22Rv1 (cell line): ENCODE results near the gene DYNLT4.

Experiments
- ZFX ChIP-seq: fragments of 450-650 bp; IDR thresholded peaks from 2 replicates; pipeline ENCODE4 v1.6.1; 2017; ENCODE audit warnings: antibody characterized with exemption, borderline replicate concordance
- TF ChIP-seq, protein P1 (sequence below): fragments of 450-650 bp; IDR thresholded peaks from 2 replicates; pipeline ENCODE4 v1.5.1; 2017; ENCODE audit warnings: mild to moderate bottlenecking

DNA sequence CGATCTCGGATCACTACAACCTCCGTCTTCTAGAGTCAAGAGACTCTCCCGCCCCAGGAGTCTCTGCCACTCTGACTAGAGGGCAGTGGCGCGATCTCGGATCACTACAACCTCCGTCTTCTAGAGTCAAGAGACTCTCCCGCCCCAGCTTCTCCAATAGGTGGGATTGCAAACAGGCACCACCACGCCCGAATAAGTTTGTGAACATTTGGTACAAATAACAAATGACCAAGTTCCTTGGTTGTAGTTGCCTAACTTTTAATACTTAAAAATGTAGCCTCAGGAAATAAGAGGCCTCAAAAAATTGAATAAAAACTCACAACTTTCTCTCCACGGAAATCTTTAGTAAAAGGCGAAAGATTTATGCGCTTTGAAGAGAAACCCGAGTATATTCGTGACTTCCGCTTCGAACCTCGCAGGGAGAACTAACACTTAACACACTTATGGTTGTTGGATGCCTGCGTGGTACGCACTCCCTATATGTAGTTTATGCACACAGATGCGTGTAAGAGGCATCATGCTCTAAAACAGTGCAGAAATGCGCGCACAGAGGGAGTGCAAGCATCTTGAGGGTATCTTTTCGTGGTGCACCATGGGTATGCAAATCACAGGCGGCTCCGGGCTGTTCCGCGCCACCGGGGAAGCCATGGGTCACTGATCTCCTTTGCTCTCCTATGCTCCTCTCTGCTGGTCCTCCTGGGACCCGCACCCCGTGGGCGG, 12.6 kb upstream of the DYNLT4 start:
- TF ChIP-seq, protein P1, sequence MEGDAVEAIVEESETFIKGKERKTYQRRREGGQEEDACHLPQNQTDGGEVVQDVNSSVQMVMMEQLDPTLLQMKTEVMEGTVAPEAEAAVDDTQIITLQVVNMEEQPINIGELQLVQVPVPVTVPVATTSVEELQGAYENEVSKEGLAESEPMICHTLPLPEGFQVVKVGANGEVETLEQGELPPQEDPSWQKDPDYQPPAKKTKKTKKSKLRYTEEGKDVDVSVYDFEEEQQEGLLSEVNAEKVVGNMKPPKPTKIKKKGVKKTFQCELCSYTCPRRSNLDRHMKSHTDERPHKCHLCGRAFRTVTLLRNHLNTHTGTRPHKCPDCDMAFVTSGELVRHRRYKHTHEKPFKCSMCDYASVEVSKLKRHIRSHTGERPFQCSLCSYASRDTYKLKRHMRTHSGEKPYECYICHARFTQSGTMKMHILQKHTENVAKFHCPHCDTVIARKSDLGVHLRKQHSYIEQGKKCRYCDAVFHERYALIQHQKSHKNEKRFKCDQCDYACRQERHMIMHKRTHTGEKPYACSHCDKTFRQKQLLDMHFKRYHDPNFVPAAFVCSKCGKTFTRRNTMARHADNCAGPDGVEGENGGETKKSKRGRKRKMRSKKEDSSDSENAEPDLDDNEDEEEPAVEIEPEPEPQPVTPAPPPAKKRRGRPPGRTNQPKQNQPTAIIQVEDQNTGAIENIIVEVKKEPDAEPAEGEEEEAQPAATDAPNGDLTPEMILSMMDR: peak; percentile 14
- no peak for TF ChIP-seq ZFX
